ENCODE data around the gene HERC2. TPM values are rescaled to one million over a fixed set of nuclear protein-coding genes. Genes with fewer than 3 reads are reported as not detected.

HERC2 gene
- total RNA-seq, 2 donors from 2014 or later, result 36.7 to 42.9 TPM

- Mint-ChIP-seq H3K27me3 (ENCODE audit: low read depth) (peaks cover 9% of the 10 kb centered on the region), H3K36me3 (ENCODE audit: insufficient read depth in 2 of 2) (no peaks in the 10 kb centered on the region), H3K9me3 (no peaks in the 10 kb centered on the region), H3K4me3 (no peak overlapping the region), H3K4me1 (ENCODE audit: low read depth) (no peaks in the 10 kb centered on the region), H3K27ac (no peak overlapping the region)
- ATAC-seq (replicated peaks in 1 of 2) (no peak), DNase-seq (no peak)
Observed at GRCh38 chr15:28079313-28079969, 242.5 kb downstream of the HERC2 start.

GRCh38 chr15:28078191-28078719 is 243.7 kb downstream of the HERC2 start:
- peaks cover 9% of the 10 kb centered on the region for H3K27me3 Mint-ChIP-seq (ENCODE audit: low read depth)
- H3K9me3 Mint-ChIP-seq, result no peaks in the 10 kb centered on the region
- no peak overlapping the region for H3K4me3 Mint-ChIP-seq
- no peaks in the 10 kb centered on the region for H3K36me3 Mint-ChIP-seq (ENCODE audit: insufficient read depth in 2 of 2)
- H3K4me1 Mint-ChIP-seq (ENCODE audit: low read depth), result no peaks in the 10 kb centered on the region
- no peak overlapping the region for H3K27ac Mint-ChIP-seq
- DNase-seq (no peak), ATAC-seq (replicated peaks in 1 of 2) (no peak)

- H3K27me3 Mint-ChIP-seq (ENCODE audit: low read depth), result peaks cover 9% of the 10 kb centered on the region
- no peak for DNase-seq
- no peak for ATAC-seq (replicated peaks in 1 of 2)
- H3K36me3 Mint-ChIP-seq (ENCODE audit: insufficient read depth in 2 of 2), result no peaks in the 10 kb centered on the region
- H3K9me3 Mint-ChIP-seq, result no peaks in the 10 kb centered on the region
- H3K4me3 Mint-ChIP-seq, result no peak overlapping the region
- H3K27ac Mint-ChIP-seq, result no peak overlapping the region
- no peaks in the 10 kb centered on the region for H3K4me1 Mint-ChIP-seq (ENCODE audit: low read depth)
Observed at GRCh38 chr15:28075573-28075972, 246.4 kb downstream of the HERC2 start.

GRCh38 chr15:28068930-28069329 is 253.0 kb downstream of the HERC2 start:
- no peaks in the 10 kb centered on the region for H3K4me1 Mint-ChIP-seq (ENCODE audit: low read depth)
- H3K27me3 Mint-ChIP-seq (ENCODE audit: low read depth), result peaks cover 21% of the 10 kb centered on the region
- DNase-seq (no peak), ATAC-seq (replicated peaks in 1 of 2) (no peak)
- H3K4me3 Mint-ChIP-seq, result no peak overlapping the region
- peaks cover 0 to 5% of the 10 kb centered on the region in 2 donors for H3K9me3 Mint-ChIP-seq
- no peak overlapping the region for H3K27ac Mint-ChIP-seq
- peaks cover 2 to 3% of the 10 kb centered on the region in 2 donors for H3K36me3 Mint-ChIP-seq (ENCODE audit: insufficient read depth in 2 of 2)

- Mint-ChIP-seq H3K4me3 (no peak overlapping the region), H3K27ac (no peak overlapping the region), H3K36me3 (ENCODE audit: insufficient read depth in 2 of 2) (peaks cover 2 to 3% of the 10 kb centered on the region in 2 donors), H3K9me3 (peaks cover 0 to 8% of the 10 kb centered on the region in 2 donors), H3K4me1 (ENCODE audit: low read depth) (no peaks in the 10 kb centered on the region), H3K27me3 (ENCODE audit: low read depth) (peaks cover 25% of the 10 kb centered on the region)
- DNase-seq (no peak), ATAC-seq (replicated peaks in 1 of 2) (no peak)
Observed at GRCh38 chr15:28066231-28066630, 255.7 kb downstream of the HERC2 start.

Other genes starting within 250 kb of the HERC2 start
- gene OCA2, start 222.9 kb downstream of the HERC2 start, total RNA-seq, result under 1 TPM in 1 of 2 donors, not detected in 1; 0.14 TPM
- not detected for gene GOLGA6L24, start 35.9 kb upstream of the HERC2 start, total RNA-seq
- not detected for gene GOLGA8F, start 56.5 kb upstream of the HERC2 start, total RNA-seq
- gene GOLGA8G, start 210.8 kb upstream of the HERC2 start, total RNA-seq, result not detected
- gene GOLGA6L25, start 231.4 kb upstream of the HERC2 start, total RNA-seq, result not detected

Data from activated T-cell treated with anti-CD3 and anti-CD28 coated beads, Interleukin-2, amount 50 U/mL, for 72 hours (primary cell).